Coronary artery (tissue), 2 donors: Measurements from ENCODE around the gene KCNF1.

ENCODE experiments used
- DNase-seq: peaks from one replicate; pipeline ENCODE4 v3.0.0-alpha.2; 2017; ENCODE audit warnings: low spot score
- H3K27ac ChIP-seq, 2 donors: fragments of 200-600 bp; sonication (generic); one replicate each; pipeline ENCODE4 v1.5.1; 2016 to 2019
- H3K4me3 ChIP-seq: fragments of 200-600 bp; sonication (generic); 2 replicates; pipeline ENCODE4 v1.5.1; 2016; ENCODE audit warnings: mild to moderate bottlenecking, moderate library complexity
- TF ChIP-seq, protein P1 (sequence below): fragments of 200-600 bp; sonication (generic); IDR thresholded peaks from one replicate; pipeline ENCODE4 v1.5.1; 2019; ENCODE audit warnings: antibody characterized with exemption

KCNF1 gene, protein sequence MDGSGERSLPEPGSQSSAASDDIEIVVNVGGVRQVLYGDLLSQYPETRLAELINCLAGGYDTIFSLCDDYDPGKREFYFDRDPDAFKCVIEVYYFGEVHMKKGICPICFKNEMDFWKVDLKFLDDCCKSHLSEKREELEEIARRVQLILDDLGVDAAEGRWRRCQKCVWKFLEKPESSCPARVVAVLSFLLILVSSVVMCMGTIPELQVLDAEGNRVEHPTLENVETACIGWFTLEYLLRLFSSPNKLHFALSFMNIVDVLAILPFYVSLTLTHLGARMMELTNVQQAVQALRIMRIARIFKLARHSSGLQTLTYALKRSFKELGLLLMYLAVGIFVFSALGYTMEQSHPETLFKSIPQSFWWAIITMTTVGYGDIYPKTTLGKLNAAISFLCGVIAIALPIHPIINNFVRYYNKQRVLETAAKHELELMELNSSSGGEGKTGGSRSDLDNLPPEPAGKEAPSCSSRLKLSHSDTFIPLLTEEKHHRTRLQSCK

DNA sequence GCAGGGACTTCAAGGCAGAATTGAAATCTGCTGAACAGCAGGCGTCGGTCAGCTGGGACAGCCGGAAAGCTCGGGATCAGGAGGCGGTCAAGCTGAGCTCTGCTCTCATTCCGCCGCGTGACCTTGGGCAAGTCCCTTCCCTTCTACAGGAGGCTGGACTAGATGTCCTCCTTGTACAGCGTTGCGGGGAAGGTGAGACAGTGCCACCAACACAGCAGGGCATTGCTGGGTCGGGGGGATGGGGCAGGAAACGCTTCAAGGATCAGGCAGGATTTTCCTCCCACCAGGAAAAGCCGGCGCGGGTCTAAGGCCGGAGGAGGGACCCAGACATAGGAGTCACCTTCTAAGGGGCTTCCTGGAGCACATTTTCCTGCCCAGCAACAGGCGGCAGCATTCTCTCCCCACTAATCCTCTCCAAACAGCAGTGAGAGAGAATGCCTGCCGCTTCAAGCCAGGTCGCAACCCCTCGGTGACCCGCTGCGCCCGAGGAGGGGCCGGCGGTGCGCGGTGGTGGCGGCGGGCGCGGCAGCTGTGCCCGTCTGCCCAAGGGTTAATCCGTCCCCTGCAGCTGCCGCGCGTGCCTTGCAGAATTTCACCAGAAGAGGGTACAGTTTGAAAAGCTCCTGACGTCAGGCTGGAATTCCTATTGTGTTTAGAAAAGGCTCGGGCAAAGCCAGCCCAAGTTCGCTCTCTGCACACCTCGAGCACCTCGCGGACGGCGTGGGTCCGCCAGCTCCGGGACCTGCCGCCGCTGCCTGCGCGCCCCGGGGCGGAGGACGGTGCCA, at the start of gene KCNF1:
KCNF1 (plus strand) TSS at position 644 of the 785 bp plus-strand sequence. CDS start 493 bp downstream, outside the sequence.
- TF ChIP-seq, protein P1, sequence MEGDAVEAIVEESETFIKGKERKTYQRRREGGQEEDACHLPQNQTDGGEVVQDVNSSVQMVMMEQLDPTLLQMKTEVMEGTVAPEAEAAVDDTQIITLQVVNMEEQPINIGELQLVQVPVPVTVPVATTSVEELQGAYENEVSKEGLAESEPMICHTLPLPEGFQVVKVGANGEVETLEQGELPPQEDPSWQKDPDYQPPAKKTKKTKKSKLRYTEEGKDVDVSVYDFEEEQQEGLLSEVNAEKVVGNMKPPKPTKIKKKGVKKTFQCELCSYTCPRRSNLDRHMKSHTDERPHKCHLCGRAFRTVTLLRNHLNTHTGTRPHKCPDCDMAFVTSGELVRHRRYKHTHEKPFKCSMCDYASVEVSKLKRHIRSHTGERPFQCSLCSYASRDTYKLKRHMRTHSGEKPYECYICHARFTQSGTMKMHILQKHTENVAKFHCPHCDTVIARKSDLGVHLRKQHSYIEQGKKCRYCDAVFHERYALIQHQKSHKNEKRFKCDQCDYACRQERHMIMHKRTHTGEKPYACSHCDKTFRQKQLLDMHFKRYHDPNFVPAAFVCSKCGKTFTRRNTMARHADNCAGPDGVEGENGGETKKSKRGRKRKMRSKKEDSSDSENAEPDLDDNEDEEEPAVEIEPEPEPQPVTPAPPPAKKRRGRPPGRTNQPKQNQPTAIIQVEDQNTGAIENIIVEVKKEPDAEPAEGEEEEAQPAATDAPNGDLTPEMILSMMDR: no peak
- Histone ChIP-seq H3K4me3 (peak within 1 kb of the TSS; percentile 25), H3K27ac (no peak within 1 kb of the TSS)
- no peak for DNase-seq

DNA sequence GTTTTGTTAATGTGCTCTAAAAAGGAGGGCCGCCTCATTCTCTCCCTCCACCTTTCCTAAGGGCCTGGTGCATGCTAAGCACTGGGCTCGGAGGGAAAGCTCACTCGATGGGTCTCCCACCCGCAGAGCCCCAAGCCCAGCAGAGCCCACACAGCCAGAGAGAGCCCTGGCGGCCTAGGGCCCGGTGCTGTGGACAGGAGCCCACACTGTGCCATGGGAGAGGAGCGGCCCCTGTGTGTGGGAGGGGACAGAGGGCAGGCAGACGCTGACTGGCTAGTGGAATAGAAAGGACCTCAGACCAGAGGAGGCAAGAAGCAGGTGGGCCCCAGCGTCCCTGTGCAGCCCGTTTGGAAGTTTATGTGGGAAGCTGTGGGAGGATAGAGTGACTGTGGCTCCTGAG, 49.4 kb upstream of the KCNF1 start:
- TF ChIP-seq, protein P1: no peak
- no peak overlapping the region for H3K27ac ChIP-seq
- DNase-seq: no peak
- H3K4me3 ChIP-seq: no peak overlapping the region

DNA sequence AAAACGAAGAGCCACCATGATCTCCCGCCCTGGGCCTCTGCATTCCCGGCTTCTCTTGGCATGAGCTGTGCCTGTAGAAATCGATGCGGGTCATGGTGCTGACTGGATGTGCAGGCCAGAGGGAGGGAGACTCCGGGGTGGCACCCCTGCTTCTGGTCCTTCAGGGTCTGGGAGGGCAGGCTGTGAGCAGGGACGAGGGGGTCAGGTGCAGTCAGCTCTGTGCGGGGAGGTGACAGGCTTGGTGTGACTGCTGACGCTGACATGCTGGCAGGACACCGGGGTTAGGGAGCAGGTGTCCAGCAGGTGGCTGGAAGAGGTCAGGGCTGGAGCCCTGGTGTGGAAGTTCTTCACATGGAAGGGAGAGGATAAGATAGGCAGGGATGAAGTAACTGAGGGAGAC, 48.7 kb upstream of the KCNF1 start:
- H3K27ac ChIP-seq: no peak overlapping the region
- no peak for DNase-seq
- TF ChIP-seq, protein P1: no peak

DNA sequence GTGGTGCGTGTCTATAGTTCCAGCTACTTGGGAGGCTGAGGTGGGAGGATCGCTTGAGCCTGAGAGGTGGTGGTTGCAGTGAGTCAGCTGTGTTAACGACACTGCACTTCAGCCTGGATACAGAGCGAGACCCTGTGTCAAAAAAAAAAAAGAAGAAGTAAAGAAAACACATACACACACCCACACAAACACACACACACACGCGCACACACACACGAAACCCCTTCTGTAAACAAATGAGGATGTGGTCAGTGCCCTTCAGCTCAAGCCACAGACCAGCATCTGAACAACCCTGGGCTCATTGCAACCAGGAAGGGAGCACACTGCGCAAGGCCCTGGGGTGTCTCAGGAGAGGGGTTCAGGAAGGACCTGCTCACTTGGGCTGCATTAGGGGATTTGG, 47.9 kb upstream of the KCNF1 start:
- TF ChIP-seq, protein P1: no peak
- no peak for DNase-seq
- Histone ChIP-seq H3K4me3 (no peak overlapping the region), H3K27ac (no peak overlapping the region)

More for the DNA sequence above, 48.7 kb upstream of the KCNF1 start:
- no peak overlapping the region for H3K4me3 ChIP-seq

DNA sequence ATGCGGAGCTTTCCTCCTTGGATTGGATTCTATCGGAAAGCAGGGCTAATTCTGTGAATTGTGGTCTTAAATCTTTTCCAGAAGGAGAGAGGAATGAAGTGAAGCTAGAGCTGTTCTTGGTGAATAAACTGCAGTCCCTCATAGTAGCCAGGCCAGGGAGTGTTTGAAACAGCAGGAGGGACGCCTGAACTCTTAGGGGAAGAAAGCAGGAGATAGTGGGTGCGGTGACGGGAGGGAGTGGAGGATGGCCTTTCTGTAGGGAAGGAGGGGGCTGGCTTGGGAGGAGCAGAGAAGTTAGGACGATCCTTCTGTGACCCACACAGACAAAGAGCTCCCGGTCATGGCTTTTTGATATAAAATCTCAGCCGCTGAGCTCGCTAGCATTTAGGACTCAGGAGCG, 47.5 kb upstream of the KCNF1 start:
- no peak for DNase-seq
- H3K4me3 ChIP-seq: no peak overlapping the region
- no peak overlapping the region for H3K27ac ChIP-seq
- TF ChIP-seq, protein P1: no peak

DNA sequence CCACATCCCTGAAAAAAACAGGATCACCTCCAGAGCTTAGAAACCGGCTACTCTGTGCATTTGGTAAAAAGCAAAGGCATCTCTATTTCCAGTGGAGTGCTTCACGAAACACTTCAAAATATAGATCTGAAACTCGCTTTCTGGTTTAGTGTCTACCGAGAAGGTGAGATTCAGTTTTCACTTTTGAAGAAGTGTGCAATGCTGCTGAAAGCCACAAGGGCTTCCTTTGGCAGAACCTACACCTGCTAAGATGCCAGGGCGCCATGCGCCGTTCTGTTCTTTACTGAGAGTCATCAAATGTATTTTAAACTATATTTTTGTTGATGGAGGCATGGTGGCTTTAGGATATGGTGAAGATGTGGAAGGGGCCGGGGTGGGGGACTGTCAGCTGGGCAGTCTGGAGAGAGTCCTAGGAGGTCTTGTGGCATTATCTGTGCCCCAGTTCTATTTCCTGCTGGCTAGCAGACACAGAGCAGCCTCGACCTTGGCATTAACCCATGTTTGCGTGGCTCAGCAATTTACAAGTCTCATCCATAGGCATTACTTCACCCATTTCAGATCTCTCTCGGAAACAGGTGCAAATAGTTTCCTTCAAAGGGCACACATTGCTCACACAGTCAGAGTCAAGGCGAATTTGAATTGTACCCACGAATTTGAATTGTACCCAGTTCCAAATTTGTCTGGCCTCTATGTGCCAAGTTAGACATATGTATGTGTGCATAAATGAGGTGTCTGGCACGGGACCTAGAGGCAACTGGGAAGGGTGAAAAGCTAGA, 46.7 kb upstream of the KCNF1 start:
- Histone ChIP-seq H3K27ac (no peak overlapping the region), H3K4me3 (no peak overlapping the region)
- TF ChIP-seq, protein P1: no peak
- no peak for DNase-seq
